ENCODE results near the gene PEX6.

DNA sequence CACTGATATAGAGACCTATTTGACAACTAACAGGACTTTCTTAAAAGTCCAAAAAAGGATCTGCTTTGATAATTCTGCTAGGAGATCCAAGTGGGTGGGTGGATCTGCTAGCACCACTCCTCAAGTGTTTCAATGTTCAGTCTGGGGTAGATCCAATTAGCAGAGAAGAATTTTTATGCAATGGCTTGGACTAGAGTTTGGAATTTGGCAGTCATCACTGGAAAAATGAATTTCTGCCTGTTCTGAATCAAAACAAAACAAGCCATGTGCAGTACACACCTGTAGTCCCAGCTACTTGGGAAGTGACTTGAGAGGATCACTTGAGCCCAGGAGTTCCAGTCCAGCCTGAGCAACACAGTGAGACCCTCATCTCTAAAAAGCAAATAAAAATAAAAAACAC, 31.0 kb downstream of the PEX6 start:
- no peak for TF ChIP-seq POLR2AphosphoS5 (IDR thresholded peaks at IDR 0.05)
- TF ChIP-seq, protein P1, sequence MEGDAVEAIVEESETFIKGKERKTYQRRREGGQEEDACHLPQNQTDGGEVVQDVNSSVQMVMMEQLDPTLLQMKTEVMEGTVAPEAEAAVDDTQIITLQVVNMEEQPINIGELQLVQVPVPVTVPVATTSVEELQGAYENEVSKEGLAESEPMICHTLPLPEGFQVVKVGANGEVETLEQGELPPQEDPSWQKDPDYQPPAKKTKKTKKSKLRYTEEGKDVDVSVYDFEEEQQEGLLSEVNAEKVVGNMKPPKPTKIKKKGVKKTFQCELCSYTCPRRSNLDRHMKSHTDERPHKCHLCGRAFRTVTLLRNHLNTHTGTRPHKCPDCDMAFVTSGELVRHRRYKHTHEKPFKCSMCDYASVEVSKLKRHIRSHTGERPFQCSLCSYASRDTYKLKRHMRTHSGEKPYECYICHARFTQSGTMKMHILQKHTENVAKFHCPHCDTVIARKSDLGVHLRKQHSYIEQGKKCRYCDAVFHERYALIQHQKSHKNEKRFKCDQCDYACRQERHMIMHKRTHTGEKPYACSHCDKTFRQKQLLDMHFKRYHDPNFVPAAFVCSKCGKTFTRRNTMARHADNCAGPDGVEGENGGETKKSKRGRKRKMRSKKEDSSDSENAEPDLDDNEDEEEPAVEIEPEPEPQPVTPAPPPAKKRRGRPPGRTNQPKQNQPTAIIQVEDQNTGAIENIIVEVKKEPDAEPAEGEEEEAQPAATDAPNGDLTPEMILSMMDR (IDR thresholded peaks at IDR 0.05): no peak

Data from upper lobe of left lung (tissue), 4 donors.